ENCODE data around the gene NPFFR1.
"Not testable (repeated sequence)": the region's sequence is repeated elsewhere in the genome, so short reads cannot be mapped to it uniquely, and the experiment has no call there.

The NPFFR1 gene

DNA sequence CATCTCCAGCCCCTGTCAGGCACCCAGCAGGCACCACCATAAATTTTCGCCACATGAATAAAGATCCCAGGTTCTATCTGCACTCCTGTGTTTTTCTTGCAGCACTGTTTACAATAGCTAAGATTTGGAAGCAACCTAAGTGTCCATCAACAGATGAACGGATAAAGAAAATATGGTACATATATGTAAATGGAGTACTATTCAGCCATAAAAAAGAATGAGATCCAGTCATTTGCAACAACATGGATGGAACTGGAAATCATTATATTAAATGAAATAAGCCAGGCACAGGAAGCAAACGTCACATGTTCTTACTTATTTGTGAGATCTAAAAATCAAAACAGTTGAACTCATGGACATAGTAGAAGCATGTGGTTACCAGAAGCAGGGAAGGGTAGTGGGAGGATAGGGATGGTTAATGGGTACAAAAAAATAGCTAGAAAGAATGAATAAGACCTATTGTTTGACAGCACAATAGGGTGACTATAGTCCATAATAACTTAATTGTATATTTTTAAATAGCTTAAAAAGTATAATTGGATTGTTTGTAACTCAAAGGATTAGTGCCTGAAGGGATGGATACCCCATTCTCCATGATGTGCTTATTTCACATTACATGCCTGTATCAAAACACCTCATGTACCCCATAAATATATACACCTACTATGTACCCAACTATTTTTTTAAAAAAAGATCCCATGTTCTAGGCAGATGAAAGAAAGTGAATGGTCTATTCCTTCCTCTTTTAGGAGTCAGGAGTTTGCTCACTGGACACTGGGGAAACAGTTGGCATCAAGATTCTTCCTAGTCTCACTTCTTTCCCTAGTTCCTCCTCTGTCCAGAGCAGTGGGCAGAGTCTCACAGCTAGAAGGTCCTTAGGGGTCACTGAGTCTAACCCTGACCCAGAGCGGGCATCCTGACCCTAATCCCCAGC lies 1.0 kb upstream of the NPFFR1 start:
- no peak for DNase-seq

DNA sequence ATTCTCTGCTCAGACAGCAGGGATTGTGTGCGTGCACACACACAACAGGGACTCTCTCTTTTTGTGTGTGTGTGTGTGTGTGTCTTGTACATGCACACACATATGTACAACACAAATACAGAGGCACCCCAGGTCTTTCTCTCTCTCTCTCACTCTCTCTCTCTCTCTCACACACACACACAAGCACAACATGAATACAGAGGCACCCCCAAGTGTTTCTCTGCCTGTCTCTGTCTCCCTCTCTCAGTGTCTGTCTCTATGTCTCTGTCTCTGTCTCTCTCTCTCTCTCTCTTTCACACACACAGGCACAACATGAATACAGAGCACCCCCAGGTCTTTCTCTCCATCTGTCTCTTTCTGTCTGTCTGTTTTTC lies 746 bp downstream of the NPFFR1 start:
- DNase-seq, result no peak

DNA sequence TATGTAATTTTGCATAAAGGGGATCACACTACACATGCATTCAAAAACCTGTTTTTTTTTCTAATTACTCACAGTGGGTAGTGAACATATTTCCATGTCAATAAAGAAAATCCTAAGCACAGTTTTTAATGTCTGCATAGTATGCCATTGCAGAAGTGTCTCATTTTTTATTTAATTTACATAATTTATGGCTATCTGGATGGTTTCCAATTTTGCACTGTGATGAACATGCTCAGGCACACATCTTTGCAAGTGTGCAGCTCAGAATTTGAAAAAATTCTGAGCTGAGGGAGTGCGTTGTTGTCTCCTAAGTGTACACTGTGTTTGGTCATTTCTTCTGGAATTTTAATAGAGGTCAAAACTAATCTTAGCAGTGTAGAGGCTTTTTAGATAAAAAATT lies 2.2 kb downstream of the NPFFR1 start:
- no peak for DNase-seq

GRCh38 chr10:70280099-70280498 lies 3.7 kb downstream of the NPFFR1 start:
- DNase-seq, result no peak

GRCh38 chr10:70277396-70278030 lies 6.3 kb downstream of the NPFFR1 start:
- no peak for DNase-seq

GRCh38 chr10:70274643-70275042 lies 9.2 kb downstream of the NPFFR1 start:
- no peak for DNase-seq

GRCh38 chr10:70272925-70273316 lies 10.9 kb downstream of the NPFFR1 start:
- DNase-seq, result no peak

- DNase-seq, result no peak
These were observed 11.5 kb downstream of the NPFFR1 start for GRCh38 chr10:70271996-70272924.

- no peak for DNase-seq
These were observed 12.9 kb downstream of the NPFFR1 start for GRCh38 chr10:70270952-70271351.

DNA sequence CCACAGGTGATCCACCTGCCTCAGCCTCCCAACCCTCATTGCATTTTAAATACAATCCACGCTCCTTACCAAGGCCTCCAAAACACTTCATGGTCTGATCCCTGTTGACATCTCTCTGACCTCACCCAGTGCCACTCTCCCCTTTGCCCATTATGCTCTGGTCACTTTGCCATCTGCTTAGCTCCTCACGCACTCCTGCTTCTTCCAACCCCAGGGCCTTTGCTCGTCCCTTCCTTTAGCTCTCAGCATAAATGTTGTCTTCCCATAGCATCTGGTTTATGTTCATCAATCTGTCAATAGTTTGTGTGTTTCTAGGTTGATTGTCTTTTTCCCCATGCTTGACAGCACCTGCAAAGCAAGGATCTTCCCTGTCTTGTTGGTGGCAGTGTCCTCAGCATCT lies 14.1 kb downstream of the NPFFR1 start:
- no peak for DNase-seq

GRCh38 chr10:70268376-70268775 lies 15.4 kb downstream of the NPFFR1 start:
- DNase-seq, result no peak

GRCh38 chr10:70267161-70267933 lies 16.5 kb downstream of the NPFFR1 start:
- no peak for DNase-seq

DNA sequence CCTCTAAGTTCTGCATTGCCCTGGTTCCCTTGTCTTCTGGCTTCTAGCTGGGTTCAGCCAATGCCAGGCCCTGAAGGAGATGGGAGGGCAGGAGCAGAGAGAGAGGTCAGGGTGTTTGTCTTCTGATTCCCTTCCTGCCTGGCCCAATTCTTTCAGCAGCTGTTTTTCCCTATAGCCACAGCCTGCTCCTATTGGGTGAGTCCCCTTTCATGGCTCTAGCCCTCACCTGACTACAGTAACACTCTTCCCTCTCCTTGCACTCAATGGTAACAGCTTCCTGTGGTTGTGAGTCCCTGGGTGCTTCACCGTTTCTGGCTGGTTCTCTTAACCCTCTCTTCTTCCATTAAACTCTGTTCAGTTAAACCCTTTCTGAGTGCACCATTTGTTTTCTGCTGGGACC lies 17.1 kb downstream of the NPFFR1 start:
- no peak for DNase-seq

- DNase-seq, result no peak
These were observed 17.7 kb downstream of the NPFFR1 start for GRCh38 chr10:70266056-70266455.

- DNase-seq, result no peak
These were observed 18.6 kb downstream of the NPFFR1 start for GRCh38 chr10:70265032-70265689.

- DNase-seq, result no peak
These were observed 23.1 kb downstream of the NPFFR1 start for GRCh38 chr10:70260734-70261133.

GRCh38 chr10:70260259-70260658 lies 23.5 kb downstream of the NPFFR1 start:
- no peak for DNase-seq

GRCh38 chr10:70258216-70258615 lies 25.6 kb downstream of the NPFFR1 start:
- no peak for DNase-seq

GRCh38 chr10:70257816-70258215 lies 26.0 kb downstream of the NPFFR1 start:
- DNase-seq, result not testable (repeated sequence)

DNA sequence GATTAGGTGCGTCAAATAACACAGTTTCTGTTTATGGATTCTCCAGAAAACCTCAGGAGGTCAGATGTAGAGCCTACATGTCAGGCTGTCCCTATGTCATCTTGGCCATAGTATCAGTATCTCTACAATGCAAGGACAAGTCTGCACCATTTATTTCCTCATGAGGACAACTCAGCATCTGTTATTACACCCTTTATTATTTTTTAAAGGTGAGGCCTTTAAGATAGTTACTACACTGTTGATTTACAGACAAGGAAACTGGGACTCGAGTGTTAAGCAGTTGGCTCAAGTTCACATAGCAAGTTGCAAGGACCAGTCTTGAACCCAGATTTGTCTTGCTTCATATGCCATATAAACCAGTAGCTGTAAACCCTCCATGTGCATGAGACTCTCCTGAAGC lies 27.3 kb downstream of the NPFFR1 start:
- no peak for DNase-seq

DNA sequence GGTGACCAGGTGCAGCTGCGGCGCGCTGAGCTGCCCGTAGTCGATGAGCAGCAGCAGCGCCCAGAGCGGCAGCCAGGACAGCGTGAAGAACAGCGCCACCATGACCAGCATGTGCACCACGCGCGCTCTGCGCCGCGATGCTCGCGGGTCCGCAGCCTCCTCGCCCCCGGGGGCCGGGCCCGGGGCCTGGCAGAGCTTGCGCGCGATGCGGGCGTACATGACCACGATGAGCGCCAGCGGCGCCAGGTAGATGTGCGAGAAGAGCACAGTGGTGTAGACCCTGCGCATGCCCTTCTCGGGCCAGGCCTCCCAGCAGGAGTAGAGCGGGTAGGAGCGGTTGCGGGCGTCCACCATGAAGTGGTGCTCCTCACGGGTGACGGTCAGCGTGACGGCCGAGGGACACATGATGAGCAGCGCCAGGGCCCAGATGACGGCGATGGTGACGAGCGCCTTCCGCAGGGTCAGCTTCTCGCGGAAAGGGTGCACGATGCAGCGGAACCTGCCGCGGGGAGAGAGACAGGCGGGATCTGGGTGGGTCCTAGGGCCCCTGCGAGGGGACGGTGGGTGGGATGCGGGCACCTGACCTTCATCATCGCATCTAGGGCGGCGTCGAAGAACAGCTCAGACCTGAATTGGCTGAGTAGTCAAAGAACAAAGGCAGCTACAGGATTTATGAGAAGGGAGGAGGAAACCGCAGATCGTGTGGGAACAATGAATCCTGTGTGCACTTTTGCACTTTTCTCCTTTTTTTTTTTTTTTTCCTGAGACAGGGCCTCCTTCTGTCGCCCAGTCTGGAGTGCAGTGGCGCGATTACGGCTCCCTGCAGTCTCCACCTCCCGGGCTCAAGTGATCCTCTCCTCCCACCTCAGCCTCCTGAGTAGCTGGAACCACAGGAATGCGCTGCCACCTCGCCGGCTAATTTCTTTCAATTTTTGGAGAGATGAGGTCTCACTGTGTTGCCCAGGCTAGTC lies 28.2 kb downstream of the NPFFR1 start:
- no peak for DNase-seq
